Mononuclear cell (primary cell): ENCODE data around the gene PLEKHA8. TPM values are rescaled to one million over a fixed set of nuclear protein-coding genes. Genes with fewer than 3 reads are reported as not detected.

Experiments used
- H3K27me3 ChIP-seq: 2 replicates; pipeline ENCODE4 v1.6.0; 2011; ENCODE audit warnings: low read length, control low read depth; ENCODE audit not compliant: insufficient read depth
- H3K4me1 ChIP-seq: 2 replicates; pipeline ENCODE4 v1.5.1; 2011; ENCODE audit warnings: mild to moderate bottlenecking, low read length, control low read depth; ENCODE audit not compliant: insufficient read depth
- H3K4me3 ChIP-seq: 2 replicates; pipeline ENCODE4 v1.5.1; 2011; ENCODE audit warnings: mild to moderate bottlenecking, low read length, moderate library complexity
- H3K9me3 ChIP-seq: 2 replicates; pipeline ENCODE4 v1.5.1; 2011; ENCODE audit warnings: low read depth, mild to moderate bottlenecking, control low read depth, low read length
- total RNA-seq: library from RNA; depleted of rRNA; stranded (reverse); fragments of >200 nt; gene quantifications from one replicate; pipeline ENCODE4 v1.2.3, GENCODE V29; 2012

PLEKHA8 gene
- total RNA-seq, 1 donor: 5.2 TPM

GRCh38 chr7:30134611-30135300 is 106.5 kb downstream of the PLEKHA8 start, which contains the start of gene MTURN:
Gene MTURN, plus strand, starts transcription at chr7:30134986. Its CDS starts 151 bp downstream, at chr7:30135137.
- H3K4me1 ChIP-seq: peaks cover 14% of the 10 kb centered on the region
- no peaks in the 10 kb centered on the region for H3K9me3 ChIP-seq
- no peaks in the 10 kb centered on the region for H3K27me3 ChIP-seq
- H3K4me3 ChIP-seq: peak within 1 kb of the TSS; percentile 70

GRCh38 chr7:30135301-30136116 is 107.3 kb downstream of the PLEKHA8 start:
- Histone ChIP-seq H3K4me3 (peak overlapping the region; percentile 70), H3K9me3 (no peaks in the 10 kb centered on the region), H3K27me3 (no peaks in the 10 kb centered on the region), H3K4me1 (peaks cover 14% of the 10 kb centered on the region)

- peaks cover 14% of the 10 kb centered on the region for H3K4me1 ChIP-seq
- H3K27me3 ChIP-seq: no peaks in the 10 kb centered on the region
- H3K9me3 ChIP-seq: no peaks in the 10 kb centered on the region
- H3K4me3 ChIP-seq: peak overlapping the region; percentile 70
Measured at GRCh38 chr7:30136117-30136731, 108.0 kb downstream of the PLEKHA8 start.

GRCh38 chr7:30136743-30137485 is 108.7 kb downstream of the PLEKHA8 start:
- H3K9me3 ChIP-seq: no peaks in the 10 kb centered on the region
- no peak overlapping the region for H3K4me3 ChIP-seq
- peaks cover 14% of the 10 kb centered on the region for H3K4me1 ChIP-seq
- H3K27me3 ChIP-seq: no peaks in the 10 kb centered on the region

- H3K27me3 ChIP-seq: no peaks in the 10 kb centered on the region
- H3K4me1 ChIP-seq: peaks cover 10% of the 10 kb centered on the region
- no peak overlapping the region for H3K4me3 ChIP-seq
- no peaks in the 10 kb centered on the region for H3K9me3 ChIP-seq
Measured at GRCh38 chr7:30139836-30140384, 111.7 kb downstream of the PLEKHA8 start.

GRCh38 chr7:30140456-30140855 is 112.2 kb downstream of the PLEKHA8 start:
- Histone ChIP-seq H3K4me3 (no peak overlapping the region), H3K4me1 (peaks cover 12% of the 10 kb centered on the region), H3K9me3 (no peaks in the 10 kb centered on the region), H3K27me3 (no peaks in the 10 kb centered on the region)

- Histone ChIP-seq H3K27me3 (no peaks in the 10 kb centered on the region), H3K4me3 (no peak overlapping the region), H3K4me1 (peaks cover 5% of the 10 kb centered on the region), H3K9me3 (no peaks in the 10 kb centered on the region)
Measured at GRCh38 chr7:30142710-30143109, 114.5 kb downstream of the PLEKHA8 start.

- Histone ChIP-seq H3K4me3 (no peak overlapping the region), H3K4me1 (peaks cover 10% of the 10 kb centered on the region), H3K27me3 (no peaks in the 10 kb centered on the region), H3K9me3 (no peaks in the 10 kb centered on the region)
Measured at GRCh38 chr7:30143748-30144251, 115.6 kb downstream of the PLEKHA8 start.

- Histone ChIP-seq H3K9me3 (no peaks in the 10 kb centered on the region), H3K4me3 (no peak overlapping the region), H3K4me1 (peaks cover 18% of the 10 kb centered on the region), H3K27me3 (no peaks in the 10 kb centered on the region)
Measured at GRCh38 chr7:30144657-30145306, 116.6 kb downstream of the PLEKHA8 start.

GRCh38 chr7:30145426-30145970 is 117.3 kb downstream of the PLEKHA8 start:
- no peaks in the 10 kb centered on the region for H3K27me3 ChIP-seq
- H3K4me1 ChIP-seq: peaks cover 18% of the 10 kb centered on the region
- no peaks in the 10 kb centered on the region for H3K9me3 ChIP-seq
- H3K4me3 ChIP-seq: no peak overlapping the region

GRCh38 chr7:30146127-30146612 is 118.0 kb downstream of the PLEKHA8 start:
- H3K4me3 ChIP-seq: no peak overlapping the region
- H3K27me3 ChIP-seq: no peaks in the 10 kb centered on the region
- H3K4me1 ChIP-seq: peaks cover 18% of the 10 kb centered on the region
- H3K9me3 ChIP-seq: no peaks in the 10 kb centered on the region

- H3K4me3 ChIP-seq: no peak overlapping the region
- H3K4me1 ChIP-seq: peaks cover 18% of the 10 kb centered on the region
- no peaks in the 10 kb centered on the region for H3K27me3 ChIP-seq
- H3K9me3 ChIP-seq: no peaks in the 10 kb centered on the region
Measured at GRCh38 chr7:30147223-30147622, 119.0 kb downstream of the PLEKHA8 start.

- H3K4me3 ChIP-seq: no peak overlapping the region
- peaks cover 18% of the 10 kb centered on the region for H3K4me1 ChIP-seq
- H3K27me3 ChIP-seq: no peaks in the 10 kb centered on the region
- no peaks in the 10 kb centered on the region for H3K9me3 ChIP-seq
Measured at GRCh38 chr7:30147785-30148184, 119.6 kb downstream of the PLEKHA8 start.
